Heart left ventricle (tissue), 16 donors: ENCODE data around the gene SPECC1. TPM values are rescaled to one million over a fixed set of nuclear protein-coding genes. Genes with fewer than 3 reads are reported as not detected.

Experiments
- ATAC-seq, 4 donors: fragments of 200-7000 bp; cut with Tn5 transposase; one replicate each; pipeline ENCODE4 v1.9.1; 2020 to 2022; ENCODE audit warnings: moderate library complexity in 4 of 4, mild to moderate bottlenecking in 3 of 4, moderate number of reproducible peaks in 1 of 4
- DNase-seq, 5 donors: peaks; one replicate each; pipeline ENCODE4 v3.0.0-alpha.2; 2020
- H3K27ac ChIP-seq, 12 donors: fragments of 200-600 bp; sonication (generic) in 4 of 12; one replicate each; pipeline versions ENCODE4 v1.5.0 to v1.8.0; 2016 to 2022; ENCODE audit warnings: mild to moderate bottlenecking in 2 of 12
- H3K27me3 ChIP-seq, 9 donors: fragments of 200-600 bp; sonication (generic) in 2 of 9; one replicate each; pipeline versions ENCODE4 v1.5.1 to v1.8.0; 2016 to 2022; ENCODE audit warnings: mild to moderate bottlenecking in 3 of 9
- H3K36me3 ChIP-seq, 9 donors: fragments of 200-600 bp; sonication (generic) in 2 of 9; one replicate each; pipeline versions ENCODE4 v1.5.0 to v1.8.0; 2018 to 2022; ENCODE audit warnings: mild to moderate bottlenecking in 2 of 9
- H3K4me1 ChIP-seq, 12 donors: fragments of 200-600 bp; sonication (generic) in 4 of 12; one replicate each; pipeline versions ENCODE4 v1.5.0 to v1.8.0; 2016 to 2022; ENCODE audit warnings: mild to moderate bottlenecking in 3 of 12
- H3K4me3 ChIP-seq, 12 donors: fragments of 200-600 bp; sonication (generic) in 4 of 12; one replicate each; pipeline versions ENCODE4 v1.5.0 to v1.8.0; 2017 to 2022; ENCODE audit warnings: mild to moderate bottlenecking in 9 of 12, moderate library complexity in 4 of 12
- H3K9me3 ChIP-seq, 12 donors: fragments of 200-600 bp; sonication (generic) in 4 of 12; one replicate each; pipeline versions ENCODE4 v1.5.0 to v1.8.0; 2016 to 2022; ENCODE audit warnings: mild to moderate bottlenecking in 1 of 12
- POLR2A ChIP-seq, 2 donors: fragments of 450-650 bp; IDR thresholded peaks; one replicate each; pipeline ENCODE4 v1.6.1; 2017; ENCODE audit warnings: antibody characterized with exemption in 2 of 2, mild to moderate bottlenecking in 2 of 2, moderate library complexity in 2 of 2
- WGBS, 4 donors: extraction: QIAGEN DNeasy Blood & Tissue Kit in 2 of 4; methylation state at CpG; one replicate each; pipeline versions ENCODE4 v1.1.5 to v1.1.7; 2013 to 2018; 5-methylcytosine and 5-hydroxymethylcytosine counted together
- intact Hi-C, 10 donors: fragments of 100-400 bp; cut with DNase I; formaldehyde crosslinking; loops; one replicate each; pipeline versions ENCODE4 v1.11.1 to v1.14.2; 2022
- polyA plus RNA-seq, 2 donors: library from polyadenylated mRNA; stranded (reverse); fragments of 200-250 nt; gene quantifications; one replicate each; pipeline ENCODE4 v1.2.3, GENCODE V29; 2013
- total RNA-seq, 9 donors: library from RNA; depleted of rRNA in 2 of 9; stranded (reverse); fragments of >200 nt in 2 of 9; fragmentation: NEBNext Ultra II Directional in 3 of 9; extraction: Animal tissue kit (Norgen Biotek cat#: 25700) in 3 of 9; gene quantifications; one replicate each; pipeline versions ENCODE4 v1.1.0 to v1.2.4, GENCODE V29; 2016 to 2023
- TF ChIP-seq, protein P1 (sequence below), 12 donors: fragments of 200-600 bp; sonication (generic) in 4 of 12; IDR thresholded peaks; one replicate each; pipeline versions ENCODE4 v1.5.0 to v1.8.0; 2018 to 2022; ENCODE audit warnings: antibody characterized with exemption in 12 of 12, mild to moderate bottlenecking in 5 of 12
- donor health status: ischemic (EF 13 %, LVEDD 7.1; RV severe dilation, severe dysfunction).
- donor health status: healthy with polysubstance abuse.
- donor health status: DM: no; HTN: yes; CAD: no.
- donor health status: DM: no; HTN: no; CAD: no.
- donor health status: ischemic (EF 25% LVEDD 6.9; RV normal size, moderate dysfunction).
- donor health status: ischemic (EF 25% LVEDD 5.7; RV mildly dilated, moderate dysfunction).
- donor health status: healthy.
- donor health status: DM: yes; HTN: yes; CAD: no.
- donor health status: ischemic (EF 35%, LVEDD 5.7; RV mildly dilated, moderate dysfunction).
- donor health status: nonischemic (EF 11% LVEDD 7.7; RV severe dilation, severe dysfunction).
- donor health status: DM: yes; HTN: yes; CAD: no.
- donor health status: PGD.
- donor health status: ischemic (EF 29% LVEDD 5.4; RV normal size, mild dysfunction).
- donor health status: nonischemic (EF 23%, LVEDD 6.1; RV moderate dilation, normal function).

Gene SPECC1
- total and polyA plus RNA-seq, 11 donors = 3.8 to 18.4 (median 10.6) TPM

DNA sequence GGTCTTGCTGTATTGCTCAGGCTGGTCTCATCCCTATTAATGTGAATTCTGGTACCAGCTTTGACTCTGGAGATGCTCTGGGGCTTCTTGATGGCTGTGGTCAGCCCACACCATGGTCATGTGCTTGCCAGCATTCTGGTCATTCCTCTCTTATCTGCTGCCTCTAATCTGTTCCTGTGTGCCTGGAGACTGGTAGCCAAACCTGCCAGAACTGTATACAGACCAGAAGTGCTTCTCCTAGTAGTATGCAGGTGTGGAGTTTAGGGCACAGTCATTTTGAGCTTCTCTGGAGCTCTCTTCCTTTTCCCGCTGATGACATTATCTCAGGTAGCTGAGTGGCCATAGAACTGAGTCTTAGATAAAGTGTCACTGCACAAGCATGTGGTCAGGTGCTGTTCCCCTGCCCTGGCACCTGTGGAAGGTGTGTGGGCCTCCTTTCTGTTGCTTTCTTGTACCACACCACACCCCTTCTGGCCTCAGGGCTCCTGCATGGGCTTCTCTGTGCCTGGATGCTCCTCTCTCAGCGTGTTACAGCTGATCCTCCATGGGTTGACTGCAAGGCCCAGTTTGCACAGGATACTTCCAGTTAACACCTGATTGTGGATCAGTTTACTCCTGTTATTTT, 162.7 kb downstream of the SPECC1 start:
- ATAC-seq (no peak), DNase-seq (no peak)
- H3K4me3 ChIP-seq = no peak overlapping the region
- H3K36me3 ChIP-seq = no peaks in the 10 kb centered on the region
- WGBS, 4 donors = 73 to 83% (median 80%) methylated on average over 2 of the region's 2 CpGs
- H3K4me1 ChIP-seq = peaks cover 0 to 10% (median 0%) of the 10 kb centered on the region in 12 donors
- no peak overlapping the region for H3K27ac ChIP-seq
- no peaks in the 10 kb centered on the region for H3K9me3 ChIP-seq
- intact Hi-C loops = loop anchor here in 1 of 10 donors (2.0 kb wide), 1 partner anchor 53 kb away; no protein-coding TSS in a partner anchor
- no peak for TF ChIP-seq POLR2A (IDR thresholded peaks at IDR 0.05)
- TF ChIP-seq, protein P1, sequence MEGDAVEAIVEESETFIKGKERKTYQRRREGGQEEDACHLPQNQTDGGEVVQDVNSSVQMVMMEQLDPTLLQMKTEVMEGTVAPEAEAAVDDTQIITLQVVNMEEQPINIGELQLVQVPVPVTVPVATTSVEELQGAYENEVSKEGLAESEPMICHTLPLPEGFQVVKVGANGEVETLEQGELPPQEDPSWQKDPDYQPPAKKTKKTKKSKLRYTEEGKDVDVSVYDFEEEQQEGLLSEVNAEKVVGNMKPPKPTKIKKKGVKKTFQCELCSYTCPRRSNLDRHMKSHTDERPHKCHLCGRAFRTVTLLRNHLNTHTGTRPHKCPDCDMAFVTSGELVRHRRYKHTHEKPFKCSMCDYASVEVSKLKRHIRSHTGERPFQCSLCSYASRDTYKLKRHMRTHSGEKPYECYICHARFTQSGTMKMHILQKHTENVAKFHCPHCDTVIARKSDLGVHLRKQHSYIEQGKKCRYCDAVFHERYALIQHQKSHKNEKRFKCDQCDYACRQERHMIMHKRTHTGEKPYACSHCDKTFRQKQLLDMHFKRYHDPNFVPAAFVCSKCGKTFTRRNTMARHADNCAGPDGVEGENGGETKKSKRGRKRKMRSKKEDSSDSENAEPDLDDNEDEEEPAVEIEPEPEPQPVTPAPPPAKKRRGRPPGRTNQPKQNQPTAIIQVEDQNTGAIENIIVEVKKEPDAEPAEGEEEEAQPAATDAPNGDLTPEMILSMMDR (IDR thresholded peaks at IDR 0.05) = no peak
- H3K27me3 ChIP-seq = no peaks in the 10 kb centered on the region

- Histone ChIP-seq H3K4me3 (no peak overlapping the region), H3K36me3 (no peaks in the 10 kb centered on the region), H3K27ac (no peak overlapping the region), H3K4me1 (peaks cover 0 to 10% (median 0%) of the 10 kb centered on the region in 12 donors), H3K9me3 (no peaks in the 10 kb centered on the region), H3K27me3 (no peaks in the 10 kb centered on the region)
- DNase-seq (no peak), ATAC-seq (no peak)
- intact Hi-C loops = loop anchor here in 1 of 10 donors (2.0 kb wide), 1 partner anchor 52 kb away; no protein-coding TSS in a partner anchor
- WGBS, 4 donors = 72 to 83% (median 78%) methylated on average over 2 of the region's 2 CpGs
- no peak for TF ChIP-seq POLR2A (IDR thresholded peaks at IDR 0.05)
- TF ChIP-seq, protein P1 (IDR thresholded peaks at IDR 0.05) = no peak
These were observed 163.2 kb downstream of the SPECC1 start for GRCh38 chr17:20172376-20172775.

DNA sequence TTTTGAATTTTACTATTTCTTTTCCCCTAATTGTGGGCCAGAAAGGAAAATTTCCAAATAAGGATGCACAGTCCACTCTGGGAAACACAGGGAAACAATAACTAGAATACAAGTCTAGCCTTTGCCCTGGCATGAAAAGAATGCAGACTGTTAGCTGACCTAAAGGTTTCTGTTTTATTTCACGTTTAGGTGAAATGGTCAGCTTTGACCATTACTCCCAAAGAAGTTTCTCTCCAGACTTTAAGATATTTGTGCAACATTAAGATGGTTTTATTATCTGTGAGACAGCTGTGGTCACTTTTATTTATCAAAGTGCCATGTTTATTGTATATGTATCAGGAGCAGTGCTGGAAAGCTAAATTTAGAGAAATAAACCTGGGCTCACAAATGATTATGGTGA, 163.9 kb downstream of the SPECC1 start:
- DNase-seq (no peak), ATAC-seq (no peak)
- intact Hi-C loops = loop anchor here in 1 of 10 donors (2.0 kb wide), 1 partner anchor 52 kb away; no protein-coding TSS in a partner anchor
- WGBS, 4 donors = 47 to 57% (median 49%) methylated on average over 1 of the region's 1 CpG
- no peak for TF ChIP-seq POLR2A (IDR thresholded peaks at IDR 0.05)
- TF ChIP-seq, protein P1 (IDR thresholded peaks at IDR 0.05) = no peak
- Histone ChIP-seq H3K4me3 (no peak overlapping the region), H3K9me3 (no peaks in the 10 kb centered on the region), H3K36me3 (no peaks in the 10 kb centered on the region), H3K27me3 (no peaks in the 10 kb centered on the region), H3K27ac (no peak overlapping the region), H3K4me1 (peaks cover 0 to 10% (median 0%) of the 10 kb centered on the region in 12 donors)

- ATAC-seq = no peak
- 89 to 92% (median 91%) methylated on average over 12 of the region's 12 CpGs for WGBS, 4 donors
- Histone ChIP-seq H3K27me3 (no peaks in the 10 kb centered on the region), H3K9me3 (no peaks in the 10 kb centered on the region), H3K36me3 (no peaks in the 10 kb centered on the region), H3K4me1 (peaks cover 0 to 10% (median 0%) of the 10 kb centered on the region in 12 donors), H3K4me3 (no peak overlapping the region), H3K27ac (no peak overlapping the region)
- no peak for DNase-seq
- TF ChIP-seq, protein P1 (IDR thresholded peaks at IDR 0.05) = no peak
- intact Hi-C loops = no loop called here
These were observed 165.6 kb downstream of the SPECC1 start for GRCh38 chr17:20174588-20175265.
